Epithelial cell of proximal tubule (primary cell): ENCODE results near the gene SCAI. TPM values are rescaled to one million over a fixed set of nuclear protein-coding genes. Genes with fewer than 3 reads are reported as not detected.
A peak's percentile ranks its signal among the peaks of the same experiment; 100 is the strongest.

Source experiments
- DNase-seq: peaks from one replicate; pipeline ENCODE4 v3.0.0-alpha.2; 2011; ENCODE audit warnings: low read depth
- H3K4me3 ChIP-seq: 2 replicates; pipeline ENCODE4 v1.5.1; 2011; ENCODE audit warnings: low read depth, mild to moderate bottlenecking, low read length
- CTCF ChIP-seq: conservative IDR thresholded peaks from 2 replicates; pipeline ENCODE4 v1.5.1; 2012; ENCODE audit warnings: low read depth, mild to moderate bottlenecking, low read length
- total RNA-seq: library from RNA; depleted of rRNA; stranded (reverse); fragments of >200 nt; gene quantifications from 2 replicates; pipeline ENCODE4 v1.2.3, GENCODE V29; 2015

The SCAI gene
- total RNA-seq, 1 donor from 2014 or later, result 2.1 TPM

GRCh38 chr9:125147401-125147951 lies 4.1 kb upstream of the SCAI start:
- no peak for DNase-seq
- TF ChIP-seq CTCF, result no peak
- no peak overlapping the region for H3K4me3 ChIP-seq

- no peak for TF ChIP-seq CTCF
- H3K4me3 ChIP-seq, result no peak overlapping the region
- DNase-seq, result no peak
Measured at GRCh38 chr9:125146247-125146646, 2.9 kb upstream of the SCAI start.

- no peak for DNase-seq
- no peak overlapping the region for H3K4me3 ChIP-seq
- no peak for TF ChIP-seq CTCF
Measured at GRCh38 chr9:125145425-125145824, 2.1 kb upstream of the SCAI start.

GRCh38 chr9:125142560-125143376 lies 560 bp downstream of the SCAI start:
- DNase-seq, result no peak
- peak overlapping the region; percentile 74 for H3K4me3 ChIP-seq
- no peak for TF ChIP-seq CTCF

GRCh38 chr9:125141751-125142150 lies 1.6 kb downstream of the SCAI start:
- TF ChIP-seq CTCF, result no peak
- no peak overlapping the region for H3K4me3 ChIP-seq
- DNase-seq, result no peak

GRCh38 chr9:125141251-125141650 lies 2.1 kb downstream of the SCAI start:
- no peak for TF ChIP-seq CTCF
- no peak for DNase-seq
- H3K4me3 ChIP-seq, result no peak overlapping the region

GRCh38 chr9:125140576-125140975 lies 2.8 kb downstream of the SCAI start:
- H3K4me3 ChIP-seq, result no peak overlapping the region
- no peak for DNase-seq

More at GRCh38 chr9:125140576-125140975, 2.8 kb downstream of the SCAI start:
- no peak for TF ChIP-seq CTCF
